ENCODE data around the gene ENDOU. TPM values are rescaled to one million over a fixed set of nuclear protein-coding genes. Genes with fewer than 3 reads are reported as not detected.

Gene ENDOU
- total RNA-seq, 1 experiment from 2014 or later = 0.39 TPM

GRCh38 chr12:47746523-47746922 lies 21.2 kb upstream of the ENDOU start:
- no peak overlapping the region for H2AFZ ChIP-seq
- CTCF ChIA-PET = no interaction called here

GRCh38 chr12:47746073-47746472 lies 20.8 kb upstream of the ENDOU start:
- no peak overlapping the region for H3K4me2 ChIP-seq
- intact Hi-C loops (cut with micrococcal nuclease; ENCODE audit: unreplicated experiment) = no loop called here
- no TSS peak for BruUV-seq (replicated peaks)

More at GRCh38 chr12:47746523-47746922, 21.2 kb upstream of the ENDOU start:
- TF ChIP-seq CTCF (conservative IDR thresholded peaks at IDR 0.05) (no peak), EZH2 (IDR thresholded peaks at IDR 0.05; ENCODE audit: low read depth) (no peak)
- Histone ChIP-seq H3K27ac (no peak overlapping the region), H3K27me3 (ENCODE audit: insufficient read depth, low read depth) (no peaks in the 10 kb centered on the region), H3K4me1 (replicated peaks; ENCODE audit: insufficient read depth) (peaks cover 19% of the 10 kb centered on the region), H3K4me2 (no peak overlapping the region), H3K4me3 (no peak overlapping the region), H3K9me2 (ENCODE audit: insufficient read depth) (no peaks in the 10 kb centered on the region), H3K36me3 (ENCODE audit: low read depth) (no peaks in the 10 kb centered on the region), H3F3A (ENCODE audit: insufficient read depth, low read depth) (peaks cover 17% of the 10 kb centered on the region), H4K20me1 (ENCODE audit: insufficient read depth) (no peaks in the 10 kb centered on the region), H3K79me2 (ENCODE audit: low read depth) (no peaks in the 10 kb centered on the region), H3K9me3 (ENCODE audit: insufficient read depth, low read depth) (no peaks in the 10 kb centered on the region)
- no peak for DNase-seq
- BruUV-seq (replicated peaks) = no TSS peak
- intact Hi-C loops (cut with micrococcal nuclease; ENCODE audit: unreplicated experiment) = no loop called here
- POLR2A ChIA-PET (ENCODE audit: unreplicated experiment) = no interaction called here

GRCh38 chr12:47745485-47746041 lies 20.3 kb upstream of the ENDOU start:
- H3K4me1 ChIP-seq (replicated peaks; ENCODE audit: insufficient read depth) = peaks cover 13% of the 10 kb centered on the region
- no peak for DNase-seq
- no peaks in the 10 kb centered on the region for H3K79me2 ChIP-seq (ENCODE audit: low read depth)
- TF ChIP-seq EZH2 (IDR thresholded peaks at IDR 0.05; ENCODE audit: low read depth) = no peak
- TF ChIP-seq CTCF (conservative IDR thresholded peaks at IDR 0.05) = no peak
- no peak overlapping the region for H3K27ac ChIP-seq
- no peak overlapping the region for H3K4me2 ChIP-seq
- no TSS peak for BruUV-seq (replicated peaks)
- intact Hi-C loops (cut with micrococcal nuclease; ENCODE audit: unreplicated experiment) = no loop called here
- H3F3A ChIP-seq (ENCODE audit: insufficient read depth, low read depth) = peaks cover 10% of the 10 kb centered on the region
- no peaks in the 10 kb centered on the region for H3K27me3 ChIP-seq (ENCODE audit: insufficient read depth, low read depth)
- no peaks in the 10 kb centered on the region for H3K9me3 ChIP-seq (ENCODE audit: insufficient read depth, low read depth)
- no peaks in the 10 kb centered on the region for H3K36me3 ChIP-seq (ENCODE audit: low read depth)
- no peak overlapping the region for H2AFZ ChIP-seq
- no peaks in the 10 kb centered on the region for H4K20me1 ChIP-seq (ENCODE audit: insufficient read depth)
- ChIA-PET POLR2A (ENCODE audit: unreplicated experiment) (no interaction called here), CTCF (interaction anchor here (5.4 kb wide), 1 partner anchor 93 kb away, joined by 31 read pairs; no protein-coding TSS in a partner anchor)
- no peak overlapping the region for H3K4me3 ChIP-seq
- no peaks in the 10 kb centered on the region for H3K9me2 ChIP-seq (ENCODE audit: insufficient read depth)

More at GRCh38 chr12:47746073-47746472, 20.8 kb upstream of the ENDOU start:
- ChIA-PET POLR2A (ENCODE audit: unreplicated experiment) (no interaction called here), CTCF (no interaction called here)
- Histone ChIP-seq H3K79me2 (ENCODE audit: low read depth) (no peaks in the 10 kb centered on the region), H3K9me3 (ENCODE audit: insufficient read depth, low read depth) (no peaks in the 10 kb centered on the region), H3F3A (ENCODE audit: insufficient read depth, low read depth) (peaks cover 13% of the 10 kb centered on the region), H3K4me3 (no peak overlapping the region), H3K9me2 (ENCODE audit: insufficient read depth) (no peaks in the 10 kb centered on the region), H3K27ac (no peak overlapping the region), H2AFZ (no peak overlapping the region), H3K4me1 (replicated peaks; ENCODE audit: insufficient read depth) (peaks cover 18% of the 10 kb centered on the region), H3K27me3 (ENCODE audit: insufficient read depth, low read depth) (no peaks in the 10 kb centered on the region), H4K20me1 (ENCODE audit: insufficient read depth) (no peaks in the 10 kb centered on the region), H3K36me3 (ENCODE audit: low read depth) (no peaks in the 10 kb centered on the region)
- TF ChIP-seq EZH2 (IDR thresholded peaks at IDR 0.05; ENCODE audit: low read depth) (no peak), CTCF (conservative IDR thresholded peaks at IDR 0.05) (no peak)
- no peak for DNase-seq

All from PC-9 (cell line).